ENCODE measurements around the gene MTLN. TPM values are rescaled to one million over a fixed set of nuclear protein-coding genes. Genes with fewer than 3 reads are reported as not detected.
"Not testable (repeated sequence)": the region's sequence is repeated elsewhere in the genome, so short reads cannot be mapped to it uniquely, and the experiment has no call there.

MTLN gene
- total RNA-seq, 1 donor from 2014 or later = 58.2 TPM

GRCh38 chr2:110204408-110205385 is 7.7 kb downstream of the MTLN start, which contains the start of gene NPHP1:
Gene NPHP1, minus strand, starts transcription at chr2:110205013. Its CDS starts 45 bp downstream, at chr2:110204968.
- peak; percentile 39 for DNase-seq (ENCODE audit: low read depth, low spot score)

- no peak for DNase-seq (ENCODE audit: low read depth, low spot score)
Measured at GRCh38 chr2:110198016-110198415, 14.3 kb downstream of the MTLN start.

DNA sequence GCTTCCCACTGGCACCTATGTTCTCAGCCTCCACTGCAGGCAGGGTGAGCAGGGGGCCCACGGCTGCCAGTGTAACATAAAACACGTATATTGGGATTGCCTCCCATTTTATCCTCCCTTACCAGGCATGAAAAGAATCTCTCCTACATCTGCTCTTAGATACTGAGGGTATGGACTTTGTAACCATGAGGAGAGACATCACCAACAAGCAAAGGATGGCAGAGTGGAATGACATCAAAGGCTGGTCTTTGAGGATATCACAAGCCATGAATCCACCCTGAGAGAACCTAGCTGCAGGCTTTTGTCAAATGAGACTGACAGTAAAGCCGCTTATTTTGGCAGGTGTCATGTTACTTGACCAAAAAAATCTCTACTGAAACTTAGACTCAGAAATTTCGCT is 14.9 kb downstream of the MTLN start:
- DNase-seq (ENCODE audit: low read depth, low spot score) = no peak

DNA sequence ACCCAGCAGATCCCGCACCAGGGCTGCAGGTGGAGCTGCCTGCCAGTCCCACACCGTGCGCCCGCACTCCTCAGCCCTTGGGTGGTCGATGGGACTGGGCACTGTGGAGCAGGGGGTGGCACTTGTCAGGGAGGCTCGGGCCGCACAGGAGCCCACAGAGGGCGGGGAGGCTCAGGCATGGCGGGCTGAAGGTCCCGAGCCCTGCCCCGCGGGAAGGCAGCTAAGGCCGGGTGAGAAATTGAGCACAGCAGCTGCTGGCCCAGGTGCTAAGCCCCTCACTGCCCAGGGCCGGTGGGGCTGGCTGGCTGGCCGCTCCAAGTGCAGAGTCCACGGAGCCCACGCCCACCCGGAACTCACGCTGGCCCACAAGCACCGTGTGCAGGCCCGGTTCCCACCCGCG is 22.2 kb downstream of the MTLN start:
- not testable (repeated sequence) for DNase-seq (ENCODE audit: low read depth, low spot score)

DNA sequence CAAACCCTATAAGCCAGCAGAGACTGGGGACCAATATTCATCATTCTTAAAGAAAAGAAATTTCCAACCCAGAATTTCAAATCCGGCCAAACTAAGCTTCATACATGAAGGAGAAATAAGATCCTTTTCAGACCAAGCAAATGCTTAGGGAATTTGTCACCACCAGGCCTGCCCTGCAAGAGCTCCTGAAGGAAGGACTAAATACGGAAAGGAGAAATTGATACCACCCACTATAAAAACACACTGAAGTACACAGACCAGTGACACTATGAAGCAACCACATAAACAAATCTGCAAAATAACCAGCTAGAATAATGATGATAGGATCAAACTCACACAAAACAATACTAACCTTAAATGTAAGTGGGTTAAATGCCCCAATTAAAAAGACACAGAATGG is 29.9 kb downstream of the MTLN start:
- DNase-seq (ENCODE audit: low read depth, low spot score) = no peak

GRCh38 chr2:110180036-110180435 is 32.3 kb downstream of the MTLN start:
- no peak for DNase-seq (ENCODE audit: low read depth, low spot score)

- DNase-seq (ENCODE audit: low read depth, low spot score) = no peak
Measured at GRCh38 chr2:110173523-110173922, 38.8 kb downstream of the MTLN start.

- no peak for DNase-seq (ENCODE audit: low read depth, low spot score)
Measured at GRCh38 chr2:110172506-110172905, 39.8 kb downstream of the MTLN start.

DNA sequence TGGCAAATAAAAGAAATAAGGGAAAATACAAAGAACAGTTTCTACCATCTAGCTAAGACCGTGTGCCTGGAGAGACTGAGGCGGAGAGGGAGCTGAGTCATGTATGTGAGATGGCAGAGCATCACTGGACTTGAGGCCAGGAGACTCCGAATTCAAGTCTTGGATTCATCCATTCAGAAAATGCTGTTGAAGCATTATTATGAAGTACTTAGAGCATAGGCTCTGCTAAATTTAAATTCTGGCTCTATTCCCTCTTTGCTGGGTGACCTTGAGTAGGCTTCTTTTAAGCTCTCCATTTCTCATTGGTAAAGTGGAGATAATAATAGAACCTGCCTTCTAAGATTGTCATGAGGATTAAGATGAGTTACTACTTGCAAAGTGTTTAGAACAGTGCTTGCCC is 42.2 kb downstream of the MTLN start:
- DNase-seq (ENCODE audit: low read depth, low spot score) = no peak

GRCh38 chr2:110167326-110168000 is 44.9 kb downstream of the MTLN start:
- no peak for DNase-seq (ENCODE audit: low read depth, low spot score)

GRCh38 chr2:110166266-110166665 is 46.1 kb downstream of the MTLN start:
- DNase-seq (ENCODE audit: low read depth, low spot score) = no peak

Other genes with a start within 250 kb of the MTLN start
- 71.4 and 72.2 TPM in 2 replicates for gene MALL, start 96.7 kb downstream of the MTLN start, total RNA-seq
- gene NPHP1, start 7.5 kb downstream of the MTLN start, total RNA-seq = 2.7 and 4.8 TPM in 2 replicates

Measured in pulmonary artery endothelial cell (primary cell).